ENCODE results near the gene GOLIM4. TPM values are rescaled to one million over a fixed set of nuclear protein-coding genes. Genes with fewer than 3 reads are reported as not detected.

GOLIM4 gene
- total RNA-seq, 1 experiment from 2014 or later, result 24.6 TPM

DNA sequence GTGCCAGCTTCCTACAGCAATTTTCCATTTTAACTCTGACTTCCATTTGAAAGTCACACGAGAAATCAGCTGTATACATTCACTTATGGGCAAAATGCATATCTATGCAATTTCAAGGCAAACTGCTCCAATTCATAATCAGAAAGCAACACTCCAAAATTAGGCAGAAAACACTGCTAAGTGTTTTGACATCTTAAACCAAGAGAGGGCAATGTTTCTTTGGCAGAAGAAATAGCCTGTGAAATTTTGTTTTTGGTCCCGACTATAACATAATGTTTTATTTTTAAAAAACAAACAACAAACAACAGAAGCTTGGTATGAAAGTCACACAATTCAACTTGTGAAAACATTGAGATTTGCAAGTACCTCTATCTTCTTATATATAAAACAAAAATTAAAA lies 42.6 kb downstream of the GOLIM4 start:
- Histone ChIP-seq H3K9ac (ENCODE audit: extremely low read depth, insufficient read length, low read length) (no peak overlapping the region), H3K79me2 (ENCODE audit: insufficient read depth, low read length) (no peaks in the 10 kb centered on the region; the same call in 1 of the 2 replicates), H2AK5ac (ENCODE audit: insufficient read length, low read length) (no peak overlapping the region), H3K9me3 (ENCODE audit: control insufficient read depth, low read depth, low read length) (no peaks in the 10 kb centered on the region), H3K27me3 (ENCODE audit: insufficient read depth, low read length) (no peaks in the 10 kb centered on the region), H2BK120ac (ENCODE audit: low read depth, low read length, poor library complexity, severe bottlenecking) (no peak overlapping the region), H4K20me1 (ENCODE audit: control insufficient read depth, insufficient read depth, insufficient read length) (no peaks in the 10 kb centered on the region), H3K4me1 (ENCODE audit: insufficient read depth, low read length) (peaks cover 7% of the 10 kb centered on the region; the same call in 1 of the 2 replicates), H3K23ac (ENCODE audit: insufficient read length, low read depth, low read length) (no peak overlapping the region), H2BK20ac (ENCODE audit: low read depth, low read length, poor library complexity, severe bottlenecking) (no peak overlapping the region), H3K27ac (ENCODE audit: insufficient read length, low read depth, low read length) (no peak overlapping the region), H2BK12ac (ENCODE audit: insufficient read length, low read depth, low read length) (no peak overlapping the region), H3K14ac (ENCODE audit: insufficient read depth, low read length) (no peak overlapping the region), H2AFZ (ENCODE audit: low read length) (no peak overlapping the region), H3T11ph (ENCODE audit: low read length) (no peak overlapping the region), H3K4me2 (ENCODE audit: insufficient read depth, insufficient read length, low read length) (no peak overlapping the region), H3K79me1 (ENCODE audit: insufficient read depth, low read depth, low read length, poor library complexity, severe bottlenecking) (no peaks in the 10 kb centered on the region), H2BK15ac (ENCODE audit: low read depth, low read length) (no peak overlapping the region), H3K18ac (ENCODE audit: insufficient read length, low read depth, low read length) (no peak overlapping the region), H4K91ac (ENCODE audit: insufficient read length, low read depth, low read length) (no peak overlapping the region), H3K4ac (ENCODE audit: low read depth, low read length) (no peak overlapping the region), H4K8ac (replicated peaks; ENCODE audit: insufficient read length, low read depth, low read length) (no peak overlapping the region), H2BK5ac (ENCODE audit: insufficient read length, low read length) (no peak overlapping the region), H3K23me2 (ENCODE audit: insufficient read length, low read depth, low read length, poor library complexity, severe bottlenecking) (no peaks in the 10 kb centered on the region), H4K5ac (ENCODE audit: insufficient read length, low read depth, low read length) (no peak overlapping the region), H3K56ac (ENCODE audit: insufficient read length, low read depth, low read length) (no peak overlapping the region)
- no peak for DNase-seq
- Mint-ChIP-seq H3K27ac (no peak overlapping the region), H3K9me3 (peaks cover 21 to 26% of the 10 kb centered on the region in 2 experiments), H3K4me1 (peaks cover 15 to 20% of the 10 kb centered on the region in 2 experiments), H3K36me3 (ENCODE audit: insufficient read depth in 1 of 3, low read depth in 3 of 3) (peaks cover 19 to 30% (median 28%) of the 10 kb centered on the region in 3 experiments), H3K27me3 (ENCODE audit: low read depth) (no peaks in the 10 kb centered on the region), H3K4me3 (no peak overlapping the region)
- no CpG with 5 or more reads among the region's 2 CpGs for WGBS (ENCODE audit: extremely low coverage, insufficient read length, low lambda C conversion rate)
- TF ChIP-seq, protein P1, sequence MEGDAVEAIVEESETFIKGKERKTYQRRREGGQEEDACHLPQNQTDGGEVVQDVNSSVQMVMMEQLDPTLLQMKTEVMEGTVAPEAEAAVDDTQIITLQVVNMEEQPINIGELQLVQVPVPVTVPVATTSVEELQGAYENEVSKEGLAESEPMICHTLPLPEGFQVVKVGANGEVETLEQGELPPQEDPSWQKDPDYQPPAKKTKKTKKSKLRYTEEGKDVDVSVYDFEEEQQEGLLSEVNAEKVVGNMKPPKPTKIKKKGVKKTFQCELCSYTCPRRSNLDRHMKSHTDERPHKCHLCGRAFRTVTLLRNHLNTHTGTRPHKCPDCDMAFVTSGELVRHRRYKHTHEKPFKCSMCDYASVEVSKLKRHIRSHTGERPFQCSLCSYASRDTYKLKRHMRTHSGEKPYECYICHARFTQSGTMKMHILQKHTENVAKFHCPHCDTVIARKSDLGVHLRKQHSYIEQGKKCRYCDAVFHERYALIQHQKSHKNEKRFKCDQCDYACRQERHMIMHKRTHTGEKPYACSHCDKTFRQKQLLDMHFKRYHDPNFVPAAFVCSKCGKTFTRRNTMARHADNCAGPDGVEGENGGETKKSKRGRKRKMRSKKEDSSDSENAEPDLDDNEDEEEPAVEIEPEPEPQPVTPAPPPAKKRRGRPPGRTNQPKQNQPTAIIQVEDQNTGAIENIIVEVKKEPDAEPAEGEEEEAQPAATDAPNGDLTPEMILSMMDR (conservative IDR thresholded peaks at IDR 0.05), result 0 out of 3 replicates have a peak, but pooled peaks have one; percentile 18
